ENCODE measurements around the gene CFAP46.

Gene CFAP46

DNA sequence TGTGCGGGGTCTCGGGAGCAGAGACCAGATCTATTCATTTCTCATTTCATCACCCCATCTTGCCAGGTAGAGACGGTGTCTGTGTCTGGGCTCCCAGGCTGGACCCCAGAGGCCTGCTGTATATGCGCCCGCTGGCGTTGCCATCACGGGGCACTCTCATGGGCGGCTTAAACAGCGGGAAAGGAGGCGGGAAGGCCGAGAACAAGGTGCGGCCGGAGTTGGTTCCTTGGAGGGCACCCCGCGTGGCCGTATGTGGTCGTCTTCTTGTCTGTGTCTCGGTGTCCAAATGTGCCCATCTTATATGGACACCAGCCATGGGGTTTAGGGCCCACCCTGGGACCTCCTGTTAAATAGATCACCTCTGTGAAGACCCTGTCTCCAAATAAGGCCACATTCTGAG is 2.1 kb upstream of the CFAP46 start:
- no peak overlapping the region for H3K4me3 ChIP-seq (ENCODE audit: control insufficient read depth, low read depth, low read length)
- DNase-seq (ENCODE audit: low read depth) = no peak
- TF ChIP-seq, protein P1, sequence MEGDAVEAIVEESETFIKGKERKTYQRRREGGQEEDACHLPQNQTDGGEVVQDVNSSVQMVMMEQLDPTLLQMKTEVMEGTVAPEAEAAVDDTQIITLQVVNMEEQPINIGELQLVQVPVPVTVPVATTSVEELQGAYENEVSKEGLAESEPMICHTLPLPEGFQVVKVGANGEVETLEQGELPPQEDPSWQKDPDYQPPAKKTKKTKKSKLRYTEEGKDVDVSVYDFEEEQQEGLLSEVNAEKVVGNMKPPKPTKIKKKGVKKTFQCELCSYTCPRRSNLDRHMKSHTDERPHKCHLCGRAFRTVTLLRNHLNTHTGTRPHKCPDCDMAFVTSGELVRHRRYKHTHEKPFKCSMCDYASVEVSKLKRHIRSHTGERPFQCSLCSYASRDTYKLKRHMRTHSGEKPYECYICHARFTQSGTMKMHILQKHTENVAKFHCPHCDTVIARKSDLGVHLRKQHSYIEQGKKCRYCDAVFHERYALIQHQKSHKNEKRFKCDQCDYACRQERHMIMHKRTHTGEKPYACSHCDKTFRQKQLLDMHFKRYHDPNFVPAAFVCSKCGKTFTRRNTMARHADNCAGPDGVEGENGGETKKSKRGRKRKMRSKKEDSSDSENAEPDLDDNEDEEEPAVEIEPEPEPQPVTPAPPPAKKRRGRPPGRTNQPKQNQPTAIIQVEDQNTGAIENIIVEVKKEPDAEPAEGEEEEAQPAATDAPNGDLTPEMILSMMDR (conservative IDR thresholded peaks at IDR 0.05; ENCODE audit: control insufficient read depth, insufficient read depth, low read depth, low read length) = no peak

DNA sequence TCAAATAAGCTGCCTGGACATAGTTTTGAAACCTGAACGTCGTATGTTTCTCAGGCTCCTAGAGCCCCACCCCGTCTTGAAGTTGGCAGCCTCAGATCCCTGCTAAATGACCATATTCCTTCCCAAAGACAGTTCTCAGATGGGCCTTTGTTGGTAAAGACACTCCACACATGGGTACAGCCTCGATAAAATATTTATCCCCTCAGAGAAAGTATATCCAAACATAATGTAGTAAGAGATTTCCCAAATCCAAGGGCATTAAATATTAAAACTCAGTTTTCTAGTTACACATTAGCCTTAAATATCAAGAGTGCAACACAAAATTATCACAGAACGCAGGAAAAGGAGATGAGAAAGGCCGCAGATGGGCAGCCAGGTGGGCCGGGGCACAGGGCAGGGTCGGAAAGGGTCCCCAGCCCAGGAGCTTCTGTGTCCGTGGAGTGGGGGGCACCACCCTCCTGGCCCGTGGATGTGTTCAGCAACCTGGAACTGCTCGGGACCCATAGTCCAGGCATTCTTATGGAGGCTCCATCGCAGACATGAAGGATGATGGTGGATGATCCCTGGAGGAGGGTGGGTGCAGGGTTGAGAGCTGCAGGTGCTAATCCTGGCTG is 1.5 kb upstream of the CFAP46 start:
- H3K4me3 ChIP-seq (ENCODE audit: control insufficient read depth, low read depth, low read length) = no peak overlapping the region
- TF ChIP-seq, protein P1 (conservative IDR thresholded peaks at IDR 0.05; ENCODE audit: control insufficient read depth, insufficient read depth, low read depth, low read length) = no peak
- no peak for DNase-seq (ENCODE audit: low read depth)

DNA sequence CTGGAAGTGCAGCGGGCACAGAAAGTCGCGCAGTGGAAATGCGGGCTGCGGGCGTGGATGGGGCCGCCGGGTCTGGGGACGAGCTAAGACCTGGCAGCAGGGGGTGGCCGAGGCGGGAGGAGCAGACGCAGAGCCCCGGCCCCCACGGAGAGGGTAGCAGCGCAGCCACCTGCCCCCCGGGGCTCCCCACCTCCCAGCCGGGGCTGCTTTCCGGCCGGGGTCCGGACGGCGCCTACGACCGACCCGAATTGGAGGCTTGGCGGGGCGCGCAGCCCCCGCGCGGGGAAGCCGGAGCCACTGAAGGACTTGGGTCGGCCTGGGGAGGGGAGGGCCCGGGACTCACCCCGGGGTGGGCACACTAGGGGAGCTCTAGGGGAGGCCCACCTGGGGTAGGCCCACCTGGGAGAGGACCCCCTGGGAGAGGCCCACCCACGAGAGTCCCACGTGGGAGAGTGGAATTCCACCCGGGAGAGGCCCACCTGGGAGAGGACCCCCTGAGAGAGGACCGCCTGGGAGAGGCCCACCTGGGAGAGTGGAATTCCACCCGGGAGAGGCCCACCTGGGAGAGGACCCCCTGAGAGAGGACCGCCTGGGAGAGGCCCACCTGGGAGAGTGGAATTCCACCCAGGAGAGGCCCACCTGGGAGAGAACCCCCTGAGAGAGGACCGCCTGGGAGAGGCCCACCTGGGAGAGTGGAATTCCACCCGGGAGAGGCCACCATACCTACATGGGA is 854 bp upstream of the CFAP46 start:
- no peak for DNase-seq (ENCODE audit: low read depth)
- peak overlapping the region; percentile 37 for H3K4me3 ChIP-seq (ENCODE audit: control insufficient read depth, low read depth, low read length)
- TF ChIP-seq, protein P1 (conservative IDR thresholded peaks at IDR 0.05; ENCODE audit: control insufficient read depth, insufficient read depth, low read depth, low read length) = no peak

DNA sequence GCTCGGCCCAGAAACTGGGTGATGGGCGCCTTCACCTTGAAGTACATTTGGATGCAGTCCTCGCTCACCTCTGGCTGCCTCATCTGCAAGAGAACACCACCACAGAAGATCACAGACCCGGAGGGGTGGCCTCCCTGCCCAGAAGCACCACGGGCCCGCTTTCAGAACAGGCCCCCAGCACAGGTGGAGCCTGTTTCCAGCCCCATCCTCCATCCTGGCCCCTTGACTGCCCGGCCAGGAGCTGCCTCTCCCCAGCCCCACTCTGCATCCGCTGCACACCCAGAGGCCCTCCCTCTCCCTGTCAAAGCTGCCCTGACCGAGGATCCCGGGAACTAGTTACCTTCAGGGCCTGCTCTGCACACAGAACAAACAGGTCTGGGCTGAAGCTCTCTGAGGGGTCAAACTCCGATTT is 724 bp downstream of the CFAP46 start:
- TF ChIP-seq, protein P1 (conservative IDR thresholded peaks at IDR 0.05; ENCODE audit: control insufficient read depth, insufficient read depth, low read depth, low read length) = no peak
- no peak for DNase-seq (ENCODE audit: low read depth)
- no peak overlapping the region for H3K4me3 ChIP-seq (ENCODE audit: control insufficient read depth, low read depth, low read length)

DNA sequence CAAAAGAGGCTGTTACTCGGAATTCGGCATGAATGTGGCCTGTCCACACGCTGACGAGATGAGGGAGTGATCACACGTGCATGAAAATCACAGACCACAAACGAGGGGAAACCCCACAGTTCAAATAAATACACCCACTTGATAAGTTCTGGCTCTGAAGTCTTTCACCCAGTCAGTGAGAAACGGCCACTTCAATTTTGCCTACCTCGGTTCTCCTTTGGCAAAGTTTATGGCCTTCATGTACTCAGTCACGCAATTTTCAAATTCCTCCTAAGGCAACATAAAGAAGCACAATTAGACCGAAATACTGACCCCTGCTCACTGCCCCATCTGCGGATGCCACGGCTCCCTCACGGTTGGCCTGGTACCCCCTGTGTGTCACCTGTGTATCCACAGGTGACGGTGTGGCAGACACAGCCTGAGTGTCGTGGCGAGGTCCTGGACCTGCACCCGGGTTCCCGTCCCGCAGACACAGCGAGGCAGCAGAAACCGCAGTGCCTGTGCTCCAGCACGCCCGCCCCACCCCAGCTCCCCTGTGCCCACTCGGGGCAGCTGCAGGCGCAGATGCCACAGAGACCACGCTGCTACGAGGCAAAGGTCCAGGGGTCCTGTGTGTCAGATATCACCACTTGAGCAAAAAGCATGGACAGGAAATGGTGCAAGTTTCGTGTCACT is 1.4 kb downstream of the CFAP46 start:
- no peak overlapping the region for H3K4me3 ChIP-seq (ENCODE audit: control insufficient read depth, low read depth, low read length)
- DNase-seq (ENCODE audit: low read depth) = no peak
- TF ChIP-seq, protein P1 (conservative IDR thresholded peaks at IDR 0.05; ENCODE audit: control insufficient read depth, insufficient read depth, low read depth, low read length) = no peak

DNA sequence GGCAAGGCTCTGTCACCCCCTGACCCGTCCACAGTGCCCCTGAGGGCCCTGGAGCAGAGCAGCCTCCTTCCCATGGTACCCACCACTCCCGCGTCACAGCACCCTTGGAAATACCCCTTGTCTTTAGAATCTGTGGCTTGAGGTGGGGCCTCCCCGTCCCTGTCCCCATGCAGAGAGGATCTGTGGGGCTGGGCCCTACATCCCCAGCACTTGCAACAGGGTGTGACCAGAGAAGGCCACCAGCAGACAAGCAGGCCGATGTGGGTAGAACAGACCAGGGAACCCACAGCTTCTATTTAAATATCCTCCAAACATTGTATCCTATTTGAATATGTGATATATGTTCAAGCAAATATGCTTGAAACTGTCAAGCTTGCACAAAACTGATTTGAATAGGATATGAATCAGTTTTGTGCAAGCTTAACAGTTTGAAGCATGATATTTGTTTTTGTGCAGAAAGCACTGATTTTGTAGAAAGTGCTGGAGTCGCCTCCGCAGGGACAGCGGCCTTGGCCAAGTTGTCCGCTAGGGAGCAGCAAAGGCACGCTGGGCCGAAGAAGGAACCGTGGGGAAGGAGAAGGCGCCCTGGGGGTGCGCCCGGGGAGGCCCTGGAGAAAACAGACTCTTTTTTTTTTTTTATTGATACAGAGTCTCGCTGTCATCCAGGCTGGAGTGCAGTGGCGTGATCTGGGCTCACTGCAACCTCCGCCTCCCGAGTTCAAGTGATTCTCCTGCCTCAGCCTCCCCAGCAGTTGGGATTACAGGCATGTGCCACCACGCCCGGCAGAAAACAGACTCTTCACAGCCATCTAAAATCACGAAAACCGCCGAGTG is 2.2 kb downstream of the CFAP46 start:
- TF ChIP-seq, protein P1 (conservative IDR thresholded peaks at IDR 0.05; ENCODE audit: control insufficient read depth, insufficient read depth, low read depth, low read length) = peak; percentile 64
- H3K4me3 ChIP-seq (ENCODE audit: control insufficient read depth, low read depth, low read length) = no peak overlapping the region
- peak; percentile 41 for DNase-seq (ENCODE audit: low read depth)
